Activated effector memory CD4-positive, alpha-beta T cell treated with Interleukin-2 at 50 U/mL for 16 hours (primary cell): Measurements from ENCODE around the gene FREY1.

ENCODE experiments used
- DNase-seq: peaks from one replicate; pipeline ENCODE4 v3.0.0-alpha.2; 2020

Gene FREY1

GRCh38 chr11:45906965-45907611 is at the start of gene FREY1:
Gene FREY1, minus strand, starts transcription at chr11:45907271. Its CDS starts 26 bp downstream, at chr11:45907245.
- DNase-seq = no peak

GRCh38 chr11:45949992-45950407 is 42.9 kb upstream of the FREY1 start:
- DNase-seq = no peak

GRCh38 chr11:45948356-45948755 is 41.3 kb upstream of the FREY1 start:
- no peak for DNase-seq

DNA sequence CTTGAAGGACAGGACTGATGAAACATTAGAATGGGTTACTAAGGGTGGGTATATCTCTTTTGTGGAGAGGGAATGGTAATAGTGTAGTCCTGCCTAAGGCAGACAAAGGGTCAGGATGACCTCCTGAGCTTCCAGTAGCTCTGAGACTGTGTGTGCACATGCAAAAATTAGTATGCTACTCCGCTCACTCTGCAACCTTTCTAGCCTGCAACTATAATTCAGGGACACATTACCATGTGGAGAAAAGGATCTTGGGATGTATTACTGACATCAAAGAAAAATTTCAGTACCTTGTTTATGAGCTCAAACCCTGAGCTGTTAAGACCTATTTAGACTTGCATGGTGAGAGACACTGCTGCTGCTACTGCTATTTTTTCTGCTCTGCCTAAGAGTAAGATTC is 40.8 kb upstream of the FREY1 start:
- no peak for DNase-seq

DNA sequence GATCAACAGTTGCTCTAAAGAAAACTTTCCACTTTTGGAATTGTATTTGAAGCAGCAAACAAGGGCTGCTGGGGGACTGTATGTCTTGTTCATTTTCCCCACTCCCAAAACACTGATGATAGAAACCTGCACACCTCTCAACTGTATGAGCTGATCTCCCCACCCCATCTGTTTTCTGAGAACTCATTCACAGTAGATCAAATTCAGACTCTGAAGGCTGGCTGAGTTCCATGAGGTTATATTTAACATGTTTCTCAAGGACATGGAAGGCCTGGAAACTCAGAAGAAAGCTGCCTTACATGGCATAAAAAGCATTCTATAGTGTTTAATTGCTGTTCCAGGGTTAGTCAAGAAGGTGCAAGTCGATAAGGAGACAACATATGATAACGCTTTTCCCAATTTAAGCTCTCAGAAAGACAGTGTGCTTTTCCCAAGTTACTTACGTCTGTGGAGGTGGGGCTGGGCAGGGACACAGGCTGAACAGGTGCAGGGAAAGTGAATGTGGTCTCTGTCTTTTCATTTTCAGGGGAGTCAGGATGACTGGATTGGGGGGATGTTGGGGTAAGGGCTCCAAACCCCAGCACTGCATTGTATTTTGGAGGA is 38.4 kb upstream of the FREY1 start:
- DNase-seq = no peak

DNA sequence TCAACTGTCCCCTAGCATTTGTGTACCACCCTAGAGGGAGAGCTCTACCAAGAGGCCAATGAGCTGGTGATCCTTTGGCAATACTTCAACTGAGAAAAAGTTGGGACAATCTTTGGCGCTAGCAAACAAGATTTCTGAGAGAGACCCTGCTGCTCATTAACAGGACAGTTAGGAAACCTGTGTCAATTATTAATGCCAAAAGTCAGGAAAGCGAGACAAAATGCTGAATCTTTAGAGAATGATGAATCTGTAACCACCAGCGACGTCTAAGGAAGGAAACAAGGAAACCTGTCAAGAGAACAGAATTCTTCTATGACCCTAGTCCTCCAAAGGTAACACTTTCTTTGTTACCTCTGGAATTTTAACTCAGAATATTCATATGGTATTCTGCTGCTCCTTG is 35.3 kb upstream of the FREY1 start:
- no peak for DNase-seq

- no peak for DNase-seq
Measured at GRCh38 chr11:45941285-45941684, 34.2 kb upstream of the FREY1 start.

DNA sequence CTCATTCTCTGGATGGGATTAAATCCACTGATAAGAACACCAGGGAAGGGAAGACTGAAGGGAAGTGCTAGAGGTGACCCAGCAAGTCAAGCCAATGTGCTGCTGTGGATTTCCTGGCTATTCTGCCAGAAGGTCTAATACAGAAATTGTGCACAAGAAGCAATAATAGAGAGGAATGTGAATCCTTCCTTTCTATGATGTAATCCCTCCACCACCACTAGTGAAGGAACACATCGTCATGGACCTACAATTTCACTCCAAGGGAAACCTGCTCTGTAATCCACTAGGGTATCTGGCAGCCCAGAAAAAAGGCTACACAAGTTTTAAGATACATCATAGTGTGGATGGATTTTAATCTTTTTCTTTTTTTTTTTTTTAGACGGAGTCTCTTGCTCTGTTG is 32.8 kb upstream of the FREY1 start:
- no peak for DNase-seq

GRCh38 chr11:45937916-45938315 is 30.8 kb upstream of the FREY1 start:
- DNase-seq = no peak

DNA sequence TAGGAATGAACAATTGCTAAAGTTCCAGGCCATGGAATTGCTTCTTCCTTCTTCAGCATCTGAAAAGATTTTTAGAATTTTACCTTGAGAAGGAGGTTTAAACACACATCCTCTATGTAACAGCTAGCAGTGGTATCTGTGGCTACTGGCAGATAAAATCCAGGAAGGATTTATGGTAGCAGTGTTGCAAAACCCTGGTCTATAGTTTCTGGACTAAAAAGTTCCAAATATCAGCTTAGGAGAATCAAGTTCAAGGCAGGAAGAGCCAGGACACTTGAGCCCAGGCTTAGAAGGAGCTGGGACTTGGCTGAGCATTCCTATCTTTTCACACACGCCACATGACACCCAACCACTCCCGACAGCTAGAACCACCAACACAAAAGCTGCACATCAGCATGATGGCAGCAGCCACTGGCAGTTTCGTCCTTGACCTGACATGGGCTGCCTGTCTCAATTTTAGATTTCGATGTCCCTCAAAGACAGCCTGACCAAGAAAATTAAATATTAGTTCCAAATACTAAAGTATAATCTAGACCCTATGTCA is 29.5 kb upstream of the FREY1 start:
- DNase-seq = no peak

GRCh38 chr11:45935349-45936064 is 28.4 kb upstream of the FREY1 start:
- no peak for DNase-seq

DNA sequence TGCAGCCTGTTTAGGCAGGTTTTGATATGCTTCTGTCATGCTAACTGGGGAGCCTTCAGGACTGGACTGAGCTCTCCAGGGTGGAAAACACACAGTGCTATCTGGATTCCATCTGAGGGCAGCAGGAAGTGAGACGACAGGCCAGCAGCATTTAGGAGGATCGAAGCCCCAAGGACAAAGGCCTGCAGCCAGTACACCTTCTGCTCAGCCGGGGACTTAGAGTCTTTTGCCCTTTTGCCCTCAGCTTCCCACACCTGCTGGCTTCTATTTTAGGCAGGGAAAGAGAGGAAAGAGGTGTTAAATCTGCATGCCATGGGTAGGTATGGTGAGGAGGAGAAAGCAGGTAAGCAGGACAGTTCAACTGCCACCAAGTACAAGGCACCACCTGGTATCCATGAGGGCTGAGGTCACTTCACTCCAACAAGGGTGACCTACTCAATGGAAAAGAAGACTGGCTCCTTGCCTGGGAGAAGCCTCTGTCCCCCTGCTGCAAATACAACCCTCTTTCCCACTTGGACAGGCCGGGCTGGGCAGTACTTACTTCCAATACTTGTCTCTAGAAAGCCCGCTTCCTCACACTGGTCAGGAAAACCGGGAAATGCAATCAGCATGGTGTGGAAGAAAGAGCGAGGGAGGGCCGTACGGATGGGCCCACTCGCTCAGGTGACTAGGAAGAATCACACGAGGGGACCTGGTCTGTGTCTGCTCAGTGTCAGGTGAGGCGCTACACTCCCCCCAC is 27.7 kb upstream of the FREY1 start:
- DNase-seq = no peak

DNA sequence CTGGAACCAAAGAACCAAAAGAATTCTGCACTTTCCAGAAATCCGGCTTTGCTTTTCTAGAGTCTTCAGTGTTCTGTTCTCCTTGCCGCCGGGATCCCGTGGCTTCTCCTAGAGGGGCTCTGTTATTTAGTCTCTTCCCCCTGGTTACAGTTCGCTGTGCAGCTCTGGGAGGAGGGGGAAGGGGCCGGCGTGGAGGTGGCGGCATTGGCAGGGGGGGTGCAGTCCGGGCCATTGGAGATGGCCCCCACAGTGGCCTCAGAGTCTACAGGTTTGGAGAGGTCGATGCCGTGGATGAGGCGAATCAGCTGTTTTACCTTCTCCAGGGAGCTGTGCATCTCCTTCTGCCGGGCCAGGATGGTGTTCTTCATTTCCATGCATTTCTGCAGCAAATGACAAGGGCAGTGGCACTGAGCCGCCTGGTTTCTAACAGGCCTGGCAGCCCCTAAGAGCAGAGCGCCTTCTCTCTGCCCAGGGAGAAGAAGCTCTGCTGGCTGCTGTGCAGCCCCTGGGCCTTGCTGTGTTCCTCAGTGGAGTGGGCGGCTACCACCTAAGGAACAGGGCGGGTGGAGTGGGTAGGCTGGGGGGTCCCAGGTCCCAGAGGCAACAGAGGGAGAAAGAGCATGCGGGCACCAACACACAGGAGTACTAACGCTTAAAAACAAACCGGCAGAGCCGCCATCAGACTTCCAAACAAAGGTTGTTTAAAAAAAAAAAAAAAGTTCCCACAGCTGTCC is 26.9 kb upstream of the FREY1 start:
- DNase-seq = no peak

- DNase-seq = no peak
Measured at GRCh38 chr11:45933131-45933831, 26.2 kb upstream of the FREY1 start.

DNA sequence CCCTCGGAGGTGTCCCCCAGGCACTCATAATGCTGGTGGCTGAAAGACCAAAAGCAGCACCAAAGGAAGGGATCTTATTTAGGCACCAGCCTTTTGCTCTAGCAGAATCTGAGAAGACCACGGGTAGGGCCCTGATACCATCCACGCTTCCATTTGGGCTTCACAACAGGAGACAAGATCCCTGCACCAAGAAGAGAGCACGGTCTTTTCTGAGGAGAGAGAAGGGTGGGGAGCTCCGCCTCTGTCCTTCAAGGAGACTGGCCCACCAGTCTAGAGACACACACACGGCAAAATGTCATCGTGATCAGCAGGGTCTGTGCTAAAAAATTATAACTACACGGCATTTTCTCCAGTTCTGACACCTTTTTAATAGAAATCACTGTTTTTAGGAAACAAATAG is 25.1 kb upstream of the FREY1 start:
- DNase-seq = no peak

- DNase-seq = no peak
Measured at GRCh38 chr11:45931739-45932138, 24.7 kb upstream of the FREY1 start.

DNA sequence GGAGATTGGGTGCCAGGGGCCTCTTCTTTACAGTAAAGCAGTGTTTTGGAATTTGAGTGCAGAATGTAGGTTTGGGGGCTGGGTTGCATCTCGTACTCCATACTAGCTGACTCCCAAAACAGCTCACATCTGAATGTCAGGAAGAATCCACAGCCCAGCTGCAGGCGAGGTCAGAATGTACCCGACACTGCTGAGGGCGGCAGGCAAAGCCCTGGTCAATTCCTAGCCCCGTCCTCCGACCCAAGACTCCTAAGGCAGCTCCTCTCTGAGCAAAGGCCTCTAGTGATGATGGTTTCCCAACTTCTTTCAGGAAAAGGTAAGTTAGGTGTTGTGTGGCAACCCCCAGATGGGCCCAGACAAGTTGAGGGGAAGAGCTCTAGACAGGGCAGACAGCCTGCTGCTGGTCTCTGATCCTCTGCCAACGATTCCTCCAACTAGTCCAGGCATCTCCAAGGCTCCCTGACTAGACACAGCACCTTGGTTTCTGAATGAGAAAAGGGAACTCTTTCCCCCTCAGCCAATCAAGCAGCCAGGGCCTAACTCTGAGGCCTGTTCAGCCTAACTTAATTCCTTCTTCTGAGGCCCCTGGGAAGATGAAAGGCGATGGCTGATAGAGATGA is 24.0 kb upstream of the FREY1 start:
- no peak for DNase-seq

DNA sequence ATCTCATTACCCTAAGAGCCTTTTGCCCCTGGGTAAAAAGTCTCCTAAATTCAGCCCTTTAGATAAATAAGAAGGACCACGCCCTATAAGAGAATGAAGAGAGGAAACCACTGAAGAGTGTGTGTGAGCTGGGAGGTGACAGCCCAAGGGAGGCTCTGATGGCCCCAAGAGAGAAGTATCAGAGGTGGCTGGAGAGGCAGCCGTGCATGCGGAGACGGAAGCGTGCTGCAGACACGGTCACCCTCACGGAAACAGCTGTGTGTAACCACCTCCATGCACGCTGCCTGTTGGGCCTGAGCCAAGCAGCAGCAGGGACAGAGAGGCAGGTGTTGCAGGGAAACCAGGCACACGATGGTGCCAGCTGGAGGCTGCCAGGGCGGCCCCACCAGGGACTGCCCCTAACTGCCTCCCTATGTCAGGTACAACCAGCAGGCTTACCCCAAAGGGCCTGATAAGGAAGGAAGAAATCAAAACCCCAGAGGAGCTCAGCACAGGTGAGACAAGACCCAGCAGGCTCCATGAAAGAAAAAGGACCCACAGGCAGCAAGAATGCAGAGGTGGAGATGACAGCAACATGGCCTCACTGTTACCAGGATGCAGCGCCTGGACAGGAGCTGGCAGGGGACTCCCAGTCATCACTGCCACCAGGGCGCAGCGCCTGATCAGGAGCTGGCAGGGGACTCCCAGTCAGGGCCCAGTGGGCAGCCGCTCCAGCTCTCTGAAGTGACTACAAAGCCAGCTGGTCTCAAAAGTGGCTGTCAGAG is 23.1 kb upstream of the FREY1 start:
- DNase-seq = peak; percentile 34

- no peak for DNase-seq
Measured at GRCh38 chr11:45929486-45930030, 22.5 kb upstream of the FREY1 start.

DNA sequence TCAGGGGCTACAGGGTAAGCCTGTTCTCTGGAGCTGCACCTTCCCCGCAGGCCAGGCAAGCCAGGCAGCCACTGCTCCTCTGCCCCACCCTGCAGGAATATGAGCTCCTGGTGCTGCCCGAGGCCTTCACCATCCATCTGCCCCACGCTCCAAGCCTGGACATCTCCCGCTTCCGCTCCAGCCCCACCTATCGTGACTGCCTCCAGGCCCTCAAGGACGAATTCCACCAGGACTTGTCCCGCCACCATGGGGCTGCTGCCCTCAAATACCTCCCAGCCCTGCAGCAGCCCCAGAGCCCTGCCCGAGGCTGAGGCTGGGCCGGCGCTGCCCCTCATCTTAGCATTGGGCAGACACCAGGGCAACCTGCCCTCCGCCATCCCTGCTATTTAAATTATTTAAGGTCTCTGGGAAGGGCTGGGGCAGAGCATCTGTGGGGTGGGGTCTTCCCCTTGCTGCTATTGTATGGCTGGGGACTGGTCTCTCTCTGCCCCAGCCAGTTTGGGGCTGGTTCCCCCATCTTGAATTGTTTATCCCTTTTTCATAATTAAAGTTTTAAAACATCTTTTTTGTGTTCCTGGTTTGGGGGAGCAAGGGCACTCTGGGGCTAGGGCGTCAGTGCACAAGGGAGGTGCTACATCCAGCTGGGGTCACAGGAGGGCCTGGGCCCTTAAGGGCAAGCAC is 21.6 kb upstream of the FREY1 start:
- DNase-seq = no peak
